Stomach (tissue), 4 donors: ENCODE measurements around the gene LYSMD2.

Experiments
- CTCF ChIP-seq, 7 experiments: fragments of 450-650 bp in 4 of 7; fragments of 200-600 bp in 3 of 7; sonication (generic) in 3 of 7; IDR thresholded peaks; one replicate each; pipeline ENCODE4 v1.5.1; 2016 to 2019; ENCODE audit warnings: antibody characterized with exemption in 7 of 7, control low read depth in 2 of 7, mild to moderate bottlenecking in 1 of 7
- POLR2A ChIP-seq, 4 donors: fragments of 450-650 bp; IDR thresholded peaks; one replicate each; pipeline ENCODE4 v1.6.1; 2016; ENCODE audit warnings: antibody characterized with exemption in 4 of 4, control low read depth in 2 of 4, mild to moderate bottlenecking in 1 of 4, moderate library complexity in 1 of 4

GRCh38 chr15:51776952-51777569 is 39.6 kb upstream of the LYSMD2 start:
- TF ChIP-seq CTCF (IDR thresholded peaks at IDR 0.05) (peak in 5 of 7 experiments; percentile 24 to 66 (median 61)), POLR2A (IDR thresholded peaks at IDR 0.05) (no peak)
